NOMO-1 (cell line): ENCODE results near the gene MMAB.

Source experiments
- DNase-seq, 2 experiments: peaks; one replicate each; lab custom pipeline; 2025; ENCODE audit not compliant: unreplicated experiment in 2 of 2; lab: John Stamatoyannopoulos, UW

The MMAB gene

GRCh38 chr12:109573029-109573913 is at the start of gene MMAB, which contains the start of gene MVK:
Gene MMAB, minus strand, starts transcription at chr12:109573504. Its CDS starts 24 bp downstream, at chr12:109573480.
Gene MVK, plus strand, starts transcription at chr12:109573794. Its CDS starts 1,029 bp downstream, at chr12:109574823.
- DNase-seq = peak; percentile 99

- DNase-seq = peak; percentile 38 to 53
Observed at GRCh38 chr12:109621901-109622364, 48.6 kb upstream of the MMAB start.

- peak in 1 of 2 experiments; percentile 22 for DNase-seq
Observed at GRCh38 chr12:109621211-109621694, 47.9 kb upstream of the MMAB start.

- DNase-seq = no peak
Observed at GRCh38 chr12:109619002-109619604, 45.8 kb upstream of the MMAB start.

- no peak for DNase-seq
Observed at GRCh38 chr12:109618082-109618481, 44.8 kb upstream of the MMAB start.

GRCh38 chr12:109617491-109617890 is 44.2 kb upstream of the MMAB start:
- DNase-seq = no peak

- DNase-seq = no peak
Observed at GRCh38 chr12:109615556-109616229, 42.4 kb upstream of the MMAB start.

GRCh38 chr12:109613649-109614455 is 40.5 kb upstream of the MMAB start:
- DNase-seq = no peak

GRCh38 chr12:109612975-109613502 is 39.7 kb upstream of the MMAB start:
- DNase-seq = no peak

GRCh38 chr12:109612003-109612402 is 38.7 kb upstream of the MMAB start:
- DNase-seq = no peak

- DNase-seq = no peak
Observed at GRCh38 chr12:109611223-109611622, 37.9 kb upstream of the MMAB start.

- DNase-seq = no peak
Observed at GRCh38 chr12:109610523-109610922, 37.2 kb upstream of the MMAB start.

- DNase-seq = no peak
Observed at GRCh38 chr12:109609342-109609741, 36.0 kb upstream of the MMAB start.

- no peak for DNase-seq
Observed at GRCh38 chr12:109608793-109609192, 35.5 kb upstream of the MMAB start.

- no peak for DNase-seq
Observed at GRCh38 chr12:109608270-109608669, 35.0 kb upstream of the MMAB start.

- DNase-seq = no peak
Observed at GRCh38 chr12:109607618-109608017, 34.3 kb upstream of the MMAB start.

GRCh38 chr12:109606320-109607028 is 33.2 kb upstream of the MMAB start:
- no peak for DNase-seq

- DNase-seq = no peak
Observed at GRCh38 chr12:109605599-109606228, 32.4 kb upstream of the MMAB start.

GRCh38 chr12:109605016-109605415 is 31.7 kb upstream of the MMAB start:
- DNase-seq = no peak
